Esophagus squamous epithelium (tissue), 4 donors: ENCODE measurements around the gene KIFC3.

Source experiments
- POLR2A ChIP-seq, 4 donors: fragments of 450-650 bp; IDR thresholded peaks; one replicate each; pipeline ENCODE4 v1.6.1; 2017; ENCODE audit warnings: antibody characterized with exemption in 4 of 4, mild to moderate bottlenecking in 4 of 4, moderate library complexity in 3 of 4
- TF ChIP-seq, protein P1 (sequence below), 6 experiments: fragments of 450-650 bp in 4 of 6; fragments of 200-600 bp in 2 of 6; sonication (generic) in 2 of 6; IDR thresholded peaks; one replicate each; pipeline ENCODE4 v1.5.1; 2016 to 2019; ENCODE audit warnings: antibody characterized with exemption in 6 of 6, mild to moderate bottlenecking in 4 of 6, moderate library complexity in 4 of 6

DNA sequence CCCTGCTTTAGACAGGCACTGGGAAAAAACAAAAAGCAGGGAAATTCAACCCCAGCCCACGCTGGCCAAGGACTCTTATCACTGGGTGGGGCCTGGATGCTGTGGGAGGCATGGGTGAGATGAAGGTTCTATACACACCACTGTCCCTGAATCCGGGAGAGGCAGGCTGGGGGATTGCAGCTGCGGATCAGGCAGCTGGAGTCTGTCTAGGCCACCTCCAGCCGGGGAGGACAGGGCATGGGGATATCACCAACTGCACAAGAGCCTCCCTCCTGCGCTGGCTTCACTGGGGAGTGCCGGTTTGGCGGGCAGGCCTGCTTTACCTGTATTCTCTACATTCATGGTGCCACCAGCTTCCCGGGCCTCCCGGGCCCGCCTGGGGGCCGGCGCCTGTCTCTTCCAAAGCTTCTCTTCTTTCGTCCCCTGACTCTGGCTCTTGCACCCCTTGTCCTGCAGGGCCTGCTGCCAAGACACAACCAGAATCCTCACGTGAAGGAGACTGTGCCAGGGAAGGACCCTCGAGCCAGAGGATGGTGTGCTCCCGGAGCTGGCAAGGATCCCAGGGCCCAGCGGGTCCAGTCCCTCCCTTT, 13.9 kb downstream of the KIFC3 start:
- TF ChIP-seq, protein P1, sequence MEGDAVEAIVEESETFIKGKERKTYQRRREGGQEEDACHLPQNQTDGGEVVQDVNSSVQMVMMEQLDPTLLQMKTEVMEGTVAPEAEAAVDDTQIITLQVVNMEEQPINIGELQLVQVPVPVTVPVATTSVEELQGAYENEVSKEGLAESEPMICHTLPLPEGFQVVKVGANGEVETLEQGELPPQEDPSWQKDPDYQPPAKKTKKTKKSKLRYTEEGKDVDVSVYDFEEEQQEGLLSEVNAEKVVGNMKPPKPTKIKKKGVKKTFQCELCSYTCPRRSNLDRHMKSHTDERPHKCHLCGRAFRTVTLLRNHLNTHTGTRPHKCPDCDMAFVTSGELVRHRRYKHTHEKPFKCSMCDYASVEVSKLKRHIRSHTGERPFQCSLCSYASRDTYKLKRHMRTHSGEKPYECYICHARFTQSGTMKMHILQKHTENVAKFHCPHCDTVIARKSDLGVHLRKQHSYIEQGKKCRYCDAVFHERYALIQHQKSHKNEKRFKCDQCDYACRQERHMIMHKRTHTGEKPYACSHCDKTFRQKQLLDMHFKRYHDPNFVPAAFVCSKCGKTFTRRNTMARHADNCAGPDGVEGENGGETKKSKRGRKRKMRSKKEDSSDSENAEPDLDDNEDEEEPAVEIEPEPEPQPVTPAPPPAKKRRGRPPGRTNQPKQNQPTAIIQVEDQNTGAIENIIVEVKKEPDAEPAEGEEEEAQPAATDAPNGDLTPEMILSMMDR (IDR thresholded peaks at IDR 0.05), result no peak
- TF ChIP-seq POLR2A (IDR thresholded peaks at IDR 0.05), result no peak
